GM18519 (cell line): ENCODE data around the gene TIMM13.
"Not testable (repeated sequence)": the region's sequence is repeated elsewhere in the genome, so short reads cannot be mapped to it uniquely, and the experiment has no call there.

Source experiments
- ATAC-seq: cut with Tn5 transposase; IDR thresholded peaks from one replicate; pipeline ENCODE4 v1.9.1; 2021; ENCODE audit warnings: mild to moderate bottlenecking, moderate library complexity; ENCODE audit not compliant: unreplicated experiment, low FRiP score

TIMM13 gene

DNA sequence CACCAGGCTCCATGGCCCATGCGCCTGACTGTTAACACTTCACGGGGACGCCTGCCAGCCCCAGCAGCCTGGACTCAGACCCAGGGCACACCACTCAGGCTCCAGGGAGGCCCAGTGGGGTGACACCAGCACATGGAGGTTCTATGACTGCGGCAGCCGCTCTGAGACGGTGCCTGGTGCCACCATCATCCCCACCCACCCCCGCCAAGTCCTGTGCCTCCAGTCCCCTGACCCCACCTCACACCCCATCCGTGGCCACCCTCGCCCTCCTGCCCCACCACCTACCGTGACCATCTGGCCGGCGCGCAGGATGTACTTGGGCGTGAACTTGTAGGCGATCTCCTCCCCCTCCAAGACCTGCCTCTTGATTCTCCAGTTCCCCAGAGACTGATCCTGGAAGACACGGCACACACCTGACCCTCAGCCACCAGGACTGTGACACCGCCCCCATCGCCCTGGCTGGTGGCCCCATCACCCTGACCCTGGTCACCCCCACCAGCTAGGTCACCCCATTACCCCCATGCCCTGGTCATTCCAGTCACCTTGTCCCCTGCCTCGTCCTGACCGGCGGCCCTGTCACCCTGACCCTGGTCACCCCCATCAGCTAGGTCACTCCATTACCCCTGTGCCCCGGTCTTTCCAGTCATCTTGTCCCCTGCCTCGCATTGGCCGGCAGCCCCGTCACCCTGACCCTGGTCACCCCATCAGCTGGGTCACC, 4.9 kb upstream of the TIMM13 start:
- no peak for ATAC-seq

DNA sequence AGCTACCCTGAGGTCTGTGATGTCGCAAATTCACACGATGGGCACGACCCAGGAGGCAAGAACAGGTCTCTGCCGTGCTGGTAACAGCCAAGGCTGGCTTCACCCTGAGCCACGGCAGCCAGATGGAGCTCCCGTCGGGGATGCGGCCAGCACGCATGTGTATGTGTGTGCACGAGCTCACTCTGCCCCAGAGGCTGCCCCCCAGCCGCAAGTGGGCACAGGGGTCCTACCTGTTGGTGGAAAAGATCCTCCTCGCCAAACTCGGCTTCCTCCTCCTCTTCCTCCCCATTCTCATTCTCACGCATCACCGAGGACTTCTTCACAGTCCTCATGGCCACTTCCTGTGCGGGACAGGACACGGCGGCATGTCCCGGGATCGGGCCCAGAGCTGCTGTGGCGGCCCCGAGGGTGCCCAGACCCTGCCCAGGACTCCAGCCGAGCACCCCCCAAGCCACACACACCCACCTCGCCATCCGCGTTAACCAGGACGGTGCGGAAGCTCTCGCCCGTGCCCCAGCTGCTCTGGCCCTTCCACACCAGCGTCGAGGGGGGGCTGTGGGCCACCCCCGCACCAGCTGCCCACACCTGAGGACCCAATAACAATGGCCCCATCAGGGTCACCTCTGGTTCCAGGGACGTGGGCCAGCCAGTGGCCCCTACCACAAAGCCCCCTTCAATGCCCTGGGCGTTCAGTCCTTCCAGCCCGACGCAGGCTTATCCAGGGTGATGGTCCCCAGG, 4.1 kb upstream of the TIMM13 start:
- ATAC-seq = no peak

DNA sequence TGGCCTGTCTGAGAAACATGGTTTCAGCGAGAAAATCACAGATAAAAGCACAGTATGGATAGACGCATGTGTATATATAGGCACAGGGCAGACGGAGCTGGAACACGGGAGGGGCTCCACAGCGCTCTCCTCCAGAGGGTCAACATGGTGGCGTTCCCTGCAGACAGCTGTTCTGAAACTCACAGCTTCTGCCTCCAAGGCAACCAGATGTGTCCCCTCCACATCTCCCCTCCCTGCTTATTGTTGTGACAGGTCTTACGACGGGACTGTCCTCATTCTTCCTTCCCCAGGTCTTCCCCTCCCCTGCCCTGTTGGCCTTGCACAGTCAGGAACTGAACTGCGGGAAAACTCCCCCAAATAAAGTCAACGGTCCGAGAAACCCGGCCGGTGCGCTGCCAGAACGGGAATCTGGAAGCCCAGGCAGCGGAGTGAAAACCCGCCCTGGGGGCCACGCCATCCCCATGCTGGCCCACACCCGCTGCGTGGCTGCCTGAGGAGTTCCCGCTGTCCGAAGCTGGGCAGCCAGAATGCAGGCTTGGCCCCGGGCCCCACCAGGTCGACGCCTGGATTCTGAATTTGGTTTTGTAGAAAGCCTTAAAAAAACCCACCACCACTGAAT, 2.6 kb upstream of the TIMM13 start:
- ATAC-seq = no peak

DNA sequence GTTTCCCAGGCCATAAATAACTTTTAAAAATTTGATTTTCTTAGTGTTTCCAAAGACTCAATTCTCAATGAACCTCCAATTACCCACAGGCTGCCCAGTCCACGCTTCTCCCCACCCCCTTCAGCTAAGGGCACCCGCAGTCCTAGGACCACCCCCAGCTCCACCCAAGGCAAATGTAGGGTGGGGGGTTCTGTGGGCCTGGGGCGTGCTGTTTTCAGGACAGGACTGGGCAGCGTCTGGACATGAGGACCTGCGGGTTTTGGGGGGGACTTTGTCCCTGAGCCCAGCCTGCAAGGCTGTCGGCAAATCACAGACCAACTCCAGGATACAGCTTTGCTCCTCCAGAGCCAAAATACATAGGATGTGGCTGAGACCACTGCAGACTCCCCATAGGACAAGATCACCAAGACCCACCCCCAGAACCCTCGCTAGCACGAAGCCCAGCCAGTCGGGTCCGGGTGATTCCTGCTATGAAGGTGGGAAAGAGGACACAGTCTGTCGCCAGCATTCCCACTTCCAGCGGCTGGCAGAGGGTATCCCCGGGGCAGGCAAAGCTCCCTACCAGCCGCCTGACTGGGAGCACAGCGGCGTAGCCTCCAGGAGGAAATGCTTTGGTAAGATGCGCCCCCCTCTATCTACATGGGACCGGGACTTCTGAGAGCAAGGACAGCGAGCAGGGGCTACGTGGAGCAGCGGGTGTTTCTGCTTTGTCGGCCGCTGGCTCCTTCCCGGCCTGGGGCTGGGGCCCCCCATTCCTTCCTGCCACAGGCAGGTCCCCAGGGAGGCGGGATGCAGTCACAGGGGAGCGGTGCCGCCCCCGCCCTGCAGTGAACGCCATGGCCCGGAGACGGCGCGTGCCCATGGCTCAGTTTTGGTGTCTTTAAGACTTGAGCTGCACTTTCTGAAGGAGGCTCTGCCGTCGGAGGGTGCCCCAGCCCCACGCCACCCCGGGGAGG, 1.6 kb upstream of the TIMM13 start:
- ATAC-seq = no peak

- ATAC-seq = no peak
Measured at GRCh38 chr19:2428321-2428690, 920 bp upstream of the TIMM13 start.

DNA sequence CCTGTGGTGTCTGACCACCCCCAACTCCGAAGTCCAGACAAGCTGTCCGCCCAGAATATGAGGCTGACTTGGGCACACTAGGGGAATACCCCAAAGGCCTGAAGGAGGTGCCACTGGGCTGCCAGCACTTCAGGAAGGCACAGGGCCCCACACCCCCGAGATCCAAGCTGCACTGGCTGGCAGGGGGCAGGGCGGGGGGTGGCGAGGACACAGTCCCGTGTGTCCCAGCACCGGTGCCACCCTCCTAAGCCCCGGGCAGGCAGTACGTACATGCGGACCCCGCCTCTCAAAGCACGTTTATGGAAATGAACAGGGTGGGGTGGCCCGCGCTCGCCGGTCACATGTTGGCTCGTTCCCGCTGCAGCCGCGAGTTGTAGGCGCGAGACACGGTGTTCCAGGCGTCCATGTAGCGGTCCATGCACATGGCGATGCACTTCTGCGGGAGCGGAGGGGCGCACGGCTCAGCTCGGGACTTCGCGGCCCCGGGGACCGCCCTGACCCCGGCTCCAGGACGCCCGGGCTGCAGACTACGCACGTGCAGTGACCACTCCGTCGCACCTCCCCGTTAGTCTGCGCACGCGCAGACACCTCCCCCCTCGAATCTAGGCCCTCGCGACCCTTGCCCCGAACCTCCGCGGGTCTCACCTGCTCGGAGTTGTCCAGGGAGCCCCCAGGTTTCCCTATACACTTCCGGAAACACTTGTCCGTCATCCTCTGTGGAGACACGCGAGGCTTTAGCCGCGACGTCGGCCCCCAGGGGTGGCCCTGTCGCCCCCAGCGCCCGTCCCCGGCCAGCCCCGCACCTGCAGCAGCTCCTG, 566 bp downstream of the TIMM13 start:
- ATAC-seq = no peak

DNA sequence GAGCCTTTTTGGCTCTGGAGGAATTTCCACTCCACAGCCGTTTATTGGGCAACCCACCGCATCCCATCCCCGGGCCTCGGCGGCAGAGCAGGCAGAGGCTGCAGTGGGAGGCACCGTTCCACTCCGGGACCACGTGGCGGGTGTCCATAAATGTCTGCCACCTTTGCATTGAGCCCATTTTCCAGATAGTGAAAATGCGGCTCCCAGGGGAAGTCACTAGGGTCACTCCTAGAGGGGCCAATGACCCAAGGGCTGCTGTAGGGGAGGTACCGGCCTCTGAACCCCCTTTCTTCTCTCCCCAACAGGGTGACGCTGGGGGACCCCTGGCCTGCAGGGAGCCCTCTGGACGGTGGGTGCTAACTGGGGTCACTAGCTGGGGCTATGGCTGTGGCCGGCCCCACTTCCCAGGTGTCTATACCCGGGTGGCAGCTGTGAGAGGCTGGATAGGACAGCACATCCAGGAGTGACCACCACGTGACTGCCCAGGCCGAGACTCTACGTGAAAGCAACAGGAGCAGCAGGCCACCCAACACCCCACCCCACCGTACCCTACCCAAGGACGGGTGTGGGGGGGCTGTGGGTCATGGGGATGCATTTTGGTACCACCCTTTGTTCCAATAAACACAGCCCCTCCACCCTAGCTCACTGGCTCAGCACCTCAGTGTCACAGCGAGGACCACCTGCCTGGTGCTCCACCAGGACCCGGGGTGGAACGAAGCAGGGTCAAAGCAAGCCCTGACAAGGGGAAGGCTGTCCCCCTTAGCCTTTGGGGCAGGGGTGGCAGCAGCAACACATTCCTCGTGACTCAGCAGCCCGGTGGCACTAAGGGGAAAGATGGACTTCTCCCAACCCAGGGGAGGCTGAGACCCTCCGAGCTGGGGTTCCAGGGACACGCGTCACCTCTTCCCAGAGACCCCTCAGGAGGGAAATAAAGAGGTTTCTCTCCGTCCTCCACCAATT, 1.5 kb downstream of the TIMM13 start:
- ATAC-seq = no peak

GRCh38 chr19:2424686-2425621, 2.4 kb downstream of the TIMM13 start:
- ATAC-seq = no peak

- ATAC-seq = no peak
Measured at GRCh38 chr19:2423915-2424685, 3.3 kb downstream of the TIMM13 start.

DNA sequence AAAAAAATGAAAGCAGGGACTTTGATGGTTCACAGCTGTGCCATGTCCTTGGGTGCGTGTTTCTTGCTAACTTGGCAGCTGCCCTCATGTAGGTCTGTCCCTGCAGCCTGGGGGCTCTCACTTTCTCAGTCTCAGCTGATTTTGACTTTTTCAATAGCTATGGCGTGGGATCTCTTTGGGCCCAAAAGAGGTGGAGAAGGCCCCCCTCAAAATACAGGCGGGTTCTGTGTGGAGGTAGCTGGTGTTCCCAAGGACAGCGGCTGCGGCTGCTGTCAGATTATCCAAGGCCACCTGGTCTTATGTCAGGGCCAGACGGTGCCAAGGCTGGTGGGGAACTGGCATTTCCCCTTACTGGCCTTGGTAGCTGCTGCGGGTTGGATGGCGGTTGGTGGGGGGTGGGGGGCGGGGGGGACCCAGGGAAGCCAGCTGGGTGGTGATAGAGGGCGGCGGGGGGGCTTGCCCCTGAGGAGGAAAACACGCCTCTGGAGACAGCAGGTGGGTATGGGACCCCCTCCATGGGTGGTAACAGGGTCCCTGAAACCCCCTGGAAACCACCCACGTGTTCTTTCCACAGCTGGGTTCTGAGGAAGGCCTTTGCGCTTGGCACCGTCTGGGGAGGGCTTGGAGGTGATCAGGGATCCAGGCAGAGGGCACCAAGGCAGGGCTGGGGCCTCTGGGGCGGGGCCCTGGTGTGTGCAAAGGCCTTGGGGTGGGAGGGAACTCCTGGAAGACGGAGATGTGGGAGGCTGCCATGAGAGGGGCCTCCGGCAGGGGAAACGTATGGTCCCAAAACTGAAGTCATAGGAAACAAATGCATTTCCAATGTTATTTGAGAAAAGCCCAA, 4.1 kb downstream of the TIMM13 start:
- no peak for ATAC-seq

- ATAC-seq = no peak
Measured at GRCh38 chr19:2421581-2422306, 5.6 kb downstream of the TIMM13 start.

- ATAC-seq = no peak
Measured at GRCh38 chr19:2420490-2420889, 6.9 kb downstream of the TIMM13 start.

GRCh38 chr19:2419754-2420153, 7.6 kb downstream of the TIMM13 start:
- ATAC-seq = no peak

DNA sequence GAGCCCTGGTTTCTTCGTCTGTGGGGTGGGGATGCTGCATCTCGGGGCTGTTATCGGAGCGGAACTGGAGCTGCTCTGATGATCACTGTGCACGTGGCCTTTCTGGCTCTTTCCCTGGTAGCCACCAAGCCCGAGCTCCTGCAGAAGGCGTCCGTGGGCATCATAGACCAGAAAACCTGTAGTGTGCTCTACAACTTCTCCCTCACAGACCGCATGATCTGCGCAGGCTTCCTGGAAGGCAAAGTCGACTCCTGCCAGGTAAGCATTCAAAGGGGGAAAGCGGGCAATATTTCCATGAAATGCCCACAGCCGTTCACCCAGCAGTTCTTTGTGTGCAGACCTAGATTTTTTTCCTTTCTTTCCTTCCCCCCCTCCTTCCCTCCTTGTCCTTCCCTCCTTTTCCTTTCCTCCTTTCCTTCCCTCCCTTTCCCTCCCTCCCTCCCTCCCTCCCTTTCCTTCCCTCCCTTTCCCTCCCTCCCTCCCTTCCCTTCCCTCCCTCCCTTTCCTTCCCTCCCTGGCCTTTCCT, 9.4 kb downstream of the TIMM13 start:
- no peak for ATAC-seq

DNA sequence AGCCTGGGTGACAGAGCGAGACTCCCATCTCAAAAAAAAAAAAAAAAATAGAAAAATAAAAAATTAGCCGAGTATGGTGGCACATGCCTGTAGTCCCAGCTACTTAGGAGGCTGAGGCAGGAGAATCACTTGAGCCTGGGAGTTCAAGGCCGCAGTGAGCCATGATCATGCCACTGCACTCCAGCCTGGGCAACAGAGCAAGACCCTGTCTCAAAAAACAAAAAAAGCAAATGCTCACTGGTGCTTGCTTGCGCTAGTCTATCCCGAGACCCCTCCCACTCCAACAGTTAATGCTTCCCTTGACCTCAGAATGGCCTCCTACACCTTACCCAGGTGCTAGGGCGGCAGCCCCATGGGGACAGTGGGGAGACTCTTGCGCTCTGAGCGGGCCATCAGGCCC, 9.9 kb downstream of the TIMM13 start:
- ATAC-seq = not testable (repeated sequence)
